ENCODE results near the gene BID.

The BID gene

DNA sequence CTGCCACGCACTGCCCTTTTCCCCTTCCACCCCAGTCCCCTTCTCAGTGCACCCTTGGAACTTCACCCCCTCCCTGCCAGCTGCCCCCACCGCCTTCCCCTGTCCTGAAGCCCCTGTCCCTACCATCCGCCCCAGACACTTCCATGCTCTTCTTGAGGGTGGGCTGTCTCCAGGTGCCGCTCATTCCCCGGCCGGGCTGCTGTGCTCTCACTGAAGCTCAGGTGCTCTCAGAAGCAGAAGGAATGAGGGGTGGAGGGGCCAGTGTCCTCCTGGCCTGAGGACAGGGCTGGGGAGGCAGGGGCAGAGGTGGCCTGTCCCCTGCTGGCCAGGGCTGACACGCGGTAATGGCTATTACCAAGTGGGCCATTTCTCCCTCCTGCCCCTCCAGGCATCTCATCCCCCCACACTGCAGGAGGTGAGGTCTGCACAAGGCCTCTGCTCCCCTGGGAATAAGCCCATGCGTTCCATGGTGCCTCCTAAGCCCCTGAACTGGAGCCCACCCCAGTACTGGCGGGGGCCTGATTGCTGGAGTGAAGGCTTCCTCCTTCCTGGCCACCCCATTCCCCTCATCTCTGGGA, 6.6 kb upstream of the BID start:
- DNase-seq (no peak), ATAC-seq (ENCODE audit: insufficient read depth, low read depth) (peak; percentile 16)
- no peak for TF ChIP-seq EZH2 (IDR thresholded peaks at IDR 0.05; ENCODE audit: borderline replicate concordance, low read depth, low read length, severe bottlenecking)
- TF ChIP-seq, protein P1, sequence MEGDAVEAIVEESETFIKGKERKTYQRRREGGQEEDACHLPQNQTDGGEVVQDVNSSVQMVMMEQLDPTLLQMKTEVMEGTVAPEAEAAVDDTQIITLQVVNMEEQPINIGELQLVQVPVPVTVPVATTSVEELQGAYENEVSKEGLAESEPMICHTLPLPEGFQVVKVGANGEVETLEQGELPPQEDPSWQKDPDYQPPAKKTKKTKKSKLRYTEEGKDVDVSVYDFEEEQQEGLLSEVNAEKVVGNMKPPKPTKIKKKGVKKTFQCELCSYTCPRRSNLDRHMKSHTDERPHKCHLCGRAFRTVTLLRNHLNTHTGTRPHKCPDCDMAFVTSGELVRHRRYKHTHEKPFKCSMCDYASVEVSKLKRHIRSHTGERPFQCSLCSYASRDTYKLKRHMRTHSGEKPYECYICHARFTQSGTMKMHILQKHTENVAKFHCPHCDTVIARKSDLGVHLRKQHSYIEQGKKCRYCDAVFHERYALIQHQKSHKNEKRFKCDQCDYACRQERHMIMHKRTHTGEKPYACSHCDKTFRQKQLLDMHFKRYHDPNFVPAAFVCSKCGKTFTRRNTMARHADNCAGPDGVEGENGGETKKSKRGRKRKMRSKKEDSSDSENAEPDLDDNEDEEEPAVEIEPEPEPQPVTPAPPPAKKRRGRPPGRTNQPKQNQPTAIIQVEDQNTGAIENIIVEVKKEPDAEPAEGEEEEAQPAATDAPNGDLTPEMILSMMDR (IDR thresholded peaks at IDR 0.05; ENCODE audit: borderline replicate concordance, extremely low read depth, low read length, poor library complexity, severe bottlenecking) = no peak
- Histone ChIP-seq H3K4me1 (ENCODE audit: insufficient read depth, low read length) (peaks cover 62% of the 10 kb centered on the region), H2AFZ (ENCODE audit: low read depth, low read length) (no peak overlapping the region; the same call in 1 of the 2 replicates), H3K9me3 (ENCODE audit: insufficient read depth, low read length, severe bottlenecking) (peaks cover 2% of the 10 kb centered on the region), H3K4me2 (ENCODE audit: insufficient read depth, low read length) (peak overlapping the region; percentile 69), H3K36me3 (ENCODE audit: insufficient read depth, low read length) (no peaks in the 10 kb centered on the region; the same call in 1 of the 2 replicates), H3K79me2 (ENCODE audit: insufficient read depth, low read length) (peaks cover 28% of the 10 kb centered on the region), H3K27ac (ENCODE audit: low read length) (peak overlapping the region; percentile 89), H3K27me3 (ENCODE audit: insufficient read depth, low read length, poor library complexity) (no peaks in the 10 kb centered on the region), H3K9ac (ENCODE audit: low read depth, low read length) (peak overlapping the region; percentile 40), H4K20me1 (ENCODE audit: insufficient read depth, low read length) (peaks cover 15% of the 10 kb centered on the region), H3K4me3 (ENCODE audit: low read depth in 1 of 2, low read length in 2 of 2) (peak overlapping the region in 1 of 2 experiments; percentile 39; a peak in 1 of 4 replicates)

DNA sequence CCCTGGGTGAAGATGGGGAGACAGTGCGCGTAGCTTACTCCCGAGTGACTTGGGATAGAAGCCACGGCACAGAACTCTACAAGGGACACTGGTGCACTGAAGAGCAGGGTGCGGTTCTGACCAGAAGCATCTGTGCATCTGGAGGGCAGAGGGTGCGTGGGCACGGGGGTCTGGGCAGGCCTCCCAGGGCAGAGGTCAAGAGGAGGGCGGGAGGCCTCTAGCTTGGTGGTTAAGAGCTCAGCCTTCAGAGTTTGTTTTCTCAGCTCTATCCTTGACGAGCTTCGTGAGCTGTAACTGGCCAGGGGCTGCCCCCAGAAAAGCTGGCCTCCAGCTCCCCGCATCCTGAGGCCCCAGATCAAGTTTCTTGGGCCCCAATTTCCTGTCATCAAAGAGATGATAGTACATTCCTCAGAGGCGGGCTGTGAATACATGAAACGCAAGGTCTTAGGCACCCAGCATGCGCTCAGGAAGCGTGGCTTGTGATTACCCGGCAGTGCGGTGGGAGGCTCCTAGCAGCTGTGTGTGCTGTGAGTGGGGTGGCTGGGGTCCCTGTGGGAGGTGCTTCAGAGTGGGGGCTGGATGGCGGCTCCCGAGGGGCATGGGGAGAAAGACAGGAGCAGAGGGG, 6.0 kb upstream of the BID start:
- peak overlapping the region; percentile 40 for H3K9ac ChIP-seq (ENCODE audit: low read depth, low read length)
- H4K20me1 ChIP-seq (ENCODE audit: insufficient read depth, low read length) = peaks cover 15% of the 10 kb centered on the region
- peak overlapping the region; percentile 89 for H3K27ac ChIP-seq (ENCODE audit: low read length)
- ATAC-seq (ENCODE audit: insufficient read depth, low read depth) (peak; percentile 64), DNase-seq (peak; percentile 83)
- H3K9me3 ChIP-seq (ENCODE audit: insufficient read depth, low read length, severe bottlenecking) = peaks cover 2% of the 10 kb centered on the region
- H3K4me2 ChIP-seq (ENCODE audit: insufficient read depth, low read length) = peak overlapping the region; percentile 69
- peaks cover 28% of the 10 kb centered on the region for H3K79me2 ChIP-seq (ENCODE audit: insufficient read depth, low read length)
- H3K36me3 ChIP-seq (ENCODE audit: insufficient read depth, low read length) = no peaks in the 10 kb centered on the region; the same call in 1 of the 2 replicates
- peaks cover 68% of the 10 kb centered on the region for H3K4me1 ChIP-seq (ENCODE audit: insufficient read depth, low read length)
- H2AFZ ChIP-seq (ENCODE audit: low read depth, low read length) = no peak overlapping the region
- TF ChIP-seq, protein P1 (IDR thresholded peaks at IDR 0.05; ENCODE audit: borderline replicate concordance, extremely low read depth, low read length, poor library complexity, severe bottlenecking) = no peak
- no peak for TF ChIP-seq EZH2 (IDR thresholded peaks at IDR 0.05; ENCODE audit: borderline replicate concordance, low read depth, low read length, severe bottlenecking)
- no peaks in the 10 kb centered on the region for H3K27me3 ChIP-seq (ENCODE audit: insufficient read depth, low read length, poor library complexity)
- peak overlapping the region in 1 of 2 experiments; percentile 39; a peak in 2 of 4 replicates for H3K4me3 ChIP-seq (ENCODE audit: low read depth in 1 of 2, low read length in 2 of 2)

DNA sequence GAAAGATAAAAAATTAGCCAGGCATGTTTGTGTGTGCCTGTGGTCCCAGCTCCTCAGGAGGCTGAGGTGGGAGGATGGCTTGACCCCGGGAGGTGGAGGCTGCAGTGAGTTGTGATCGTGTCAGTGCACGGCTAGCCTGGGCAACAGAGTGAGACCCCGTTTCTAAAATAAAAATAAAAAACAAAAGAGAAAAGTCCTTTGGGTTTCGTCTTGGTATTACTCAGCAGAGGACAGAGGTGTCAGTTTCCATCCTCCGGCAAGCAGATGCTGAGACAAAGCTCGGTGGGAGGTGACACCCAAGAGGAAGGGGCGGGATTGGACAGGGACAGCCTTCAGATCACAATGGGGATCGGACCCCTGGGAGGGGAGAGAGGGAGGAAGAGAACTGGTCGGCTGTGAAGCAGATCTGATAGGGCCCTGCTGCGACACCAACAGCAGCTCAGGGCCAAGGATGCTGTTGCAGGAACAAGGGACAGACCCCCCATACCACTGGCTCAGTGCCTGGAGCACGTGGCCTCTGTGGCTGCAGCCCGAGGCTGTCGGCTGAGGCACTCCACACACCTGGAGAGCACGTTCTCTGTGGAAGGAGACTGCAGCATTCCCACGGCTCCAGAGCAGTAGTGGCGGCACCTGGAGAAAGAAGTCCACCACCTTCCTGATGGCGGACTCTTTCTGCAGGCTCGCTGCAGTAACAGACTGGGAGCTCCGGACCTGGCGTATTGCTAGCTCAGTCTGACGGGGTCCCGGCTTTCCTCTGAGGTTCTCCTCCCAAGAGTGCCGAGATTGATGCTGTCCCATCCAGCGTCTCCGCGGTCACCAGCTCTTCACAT, 5.2 kb upstream of the BID start:
- Histone ChIP-seq H3K27ac (ENCODE audit: low read length) (peak overlapping the region; percentile 89), H3K79me2 (ENCODE audit: insufficient read depth, low read length) (peaks cover 31% of the 10 kb centered on the region), H2AFZ (ENCODE audit: low read depth, low read length) (no peak overlapping the region), H3K9ac (ENCODE audit: low read depth, low read length) (peak overlapping the region; percentile 75; the same call in 1 of the 2 replicates), H4K20me1 (ENCODE audit: insufficient read depth, low read length) (peaks cover 15% of the 10 kb centered on the region), H3K4me1 (ENCODE audit: insufficient read depth, low read length) (peaks cover 75% of the 10 kb centered on the region), H3K9me3 (ENCODE audit: insufficient read depth, low read length, severe bottlenecking) (peaks cover 2% of the 10 kb centered on the region), H3K27me3 (ENCODE audit: insufficient read depth, low read length, poor library complexity) (no peaks in the 10 kb centered on the region), H3K4me3 (ENCODE audit: low read depth in 1 of 2, low read length in 2 of 2) (peak overlapping the region in 1 of 2 experiments; percentile 67; a peak in 2 of 4 replicates), H3K4me2 (ENCODE audit: insufficient read depth, low read length) (peak overlapping the region; percentile 69), H3K36me3 (ENCODE audit: insufficient read depth, low read length) (no peaks in the 10 kb centered on the region; the same call in 1 of the 2 replicates)
- ATAC-seq (ENCODE audit: insufficient read depth, low read depth) = no peak
- DNase-seq = no peak
- no peak for TF ChIP-seq EZH2 (IDR thresholded peaks at IDR 0.05; ENCODE audit: borderline replicate concordance, low read depth, low read length, severe bottlenecking)
- TF ChIP-seq, protein P1 (IDR thresholded peaks at IDR 0.05; ENCODE audit: borderline replicate concordance, extremely low read depth, low read length, poor library complexity, severe bottlenecking) = no peak
